HG02588 (cell line): ENCODE measurements around the gene R3HDM2.

Experiments used
- ATAC-seq: cut with Tn5 transposase; IDR thresholded peaks from one replicate; pipeline ENCODE4 v1.9.1; 2021; ENCODE audit warnings: mild to moderate bottlenecking, moderate library complexity; ENCODE audit not compliant: unreplicated experiment

Gene R3HDM2

DNA sequence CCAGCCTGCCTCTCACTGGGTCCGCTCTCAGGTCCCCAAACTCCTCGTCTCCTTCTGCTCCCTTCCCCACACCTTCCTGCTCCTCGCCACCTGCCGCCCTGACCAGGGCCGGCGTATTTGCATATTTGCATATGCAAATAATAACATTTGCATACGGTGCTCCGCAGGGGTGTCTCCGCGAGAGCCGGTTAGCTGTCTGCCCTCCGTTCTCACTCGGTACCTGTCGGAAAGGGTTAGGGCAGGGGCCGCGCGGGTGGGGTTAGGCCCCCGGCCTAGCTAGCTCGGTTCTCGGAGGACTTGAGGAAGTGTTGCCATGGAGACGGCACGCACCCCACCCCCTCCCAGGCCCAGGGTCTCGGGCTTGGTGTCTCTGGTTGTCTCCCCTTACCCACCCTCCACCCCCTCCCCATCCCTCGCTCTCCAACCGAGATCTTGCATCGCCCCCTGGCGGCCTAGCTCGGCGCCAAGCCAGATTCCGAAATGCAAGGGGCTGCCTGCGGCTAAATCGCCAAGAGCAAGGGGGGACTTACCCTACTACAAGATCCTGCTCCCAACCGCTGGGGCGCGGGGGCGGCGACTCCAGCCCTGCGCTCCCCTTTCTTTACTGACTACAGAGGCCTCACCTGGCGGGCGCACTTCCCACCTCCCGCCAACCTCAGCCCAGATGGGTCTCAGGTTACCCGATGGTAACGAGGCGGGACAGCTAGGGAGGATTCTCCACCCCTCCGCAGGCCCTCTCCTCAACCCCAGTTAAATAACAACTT, 188.0 kb downstream of the R3HDM2 start:
- ATAC-seq: no peak

DNA sequence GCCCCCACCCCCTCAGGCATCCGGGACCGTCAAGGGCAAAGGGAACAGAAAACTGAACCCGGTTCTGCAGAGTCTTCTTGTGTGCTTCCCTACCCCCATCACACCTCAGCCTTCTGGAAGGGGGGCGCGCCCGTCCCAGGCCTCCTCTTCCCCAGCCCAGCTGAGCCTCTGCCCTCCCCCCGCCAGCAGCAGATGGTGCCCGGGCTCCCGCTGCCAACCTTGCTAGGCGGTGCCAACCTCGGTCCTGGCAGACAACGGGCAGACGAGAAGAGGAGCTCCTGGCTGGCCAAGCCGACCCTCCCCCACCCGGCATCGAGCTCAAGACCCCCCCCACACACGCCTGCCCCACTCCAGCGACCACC, 188.5 kb downstream of the R3HDM2 start:
- ATAC-seq: no peak

DNA sequence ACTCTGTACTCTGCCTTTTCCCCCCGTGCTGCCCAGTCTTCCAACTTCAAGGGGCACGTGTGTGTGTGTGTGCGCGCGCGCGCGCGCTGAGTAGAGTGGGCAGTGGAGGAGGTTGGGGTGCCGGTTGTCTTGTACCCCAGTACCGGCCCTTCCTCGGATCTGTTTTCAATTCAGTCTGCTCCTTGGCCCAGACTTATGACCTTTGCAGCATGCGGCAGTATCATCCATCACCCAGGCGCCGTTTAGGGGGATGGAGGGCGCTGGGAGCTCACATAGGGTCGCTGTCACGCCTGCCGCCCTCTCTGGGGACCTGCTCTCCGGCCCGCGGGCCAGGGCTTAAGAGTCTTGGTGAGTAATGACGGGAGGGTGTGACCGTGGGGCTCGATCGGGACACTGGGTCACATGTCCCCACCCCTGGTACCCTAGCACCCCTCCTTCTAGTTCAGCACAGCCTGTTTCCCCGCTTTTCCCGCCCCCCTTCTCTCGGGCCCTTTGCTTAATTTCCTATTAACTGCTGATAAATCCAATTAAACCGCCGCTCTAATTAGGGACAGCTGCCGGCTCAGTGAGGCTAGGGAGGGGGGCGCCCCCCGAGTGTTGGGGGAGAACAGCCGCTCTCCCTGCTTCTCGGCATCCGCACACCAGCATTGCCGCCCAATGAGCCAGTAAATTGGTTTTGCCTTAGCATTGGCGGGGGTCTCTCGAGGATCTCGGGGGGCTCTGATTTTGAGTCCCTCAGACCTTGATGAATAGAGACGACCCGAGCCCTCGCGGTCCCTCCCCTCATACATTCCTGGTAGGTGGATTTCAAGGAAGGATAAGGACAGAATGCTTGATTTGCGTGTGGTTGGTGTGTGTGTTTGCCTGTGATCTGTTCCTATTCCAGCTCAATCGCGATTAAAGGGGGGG, 189.2 kb downstream of the R3HDM2 start:
- no peak for ATAC-seq

DNA sequence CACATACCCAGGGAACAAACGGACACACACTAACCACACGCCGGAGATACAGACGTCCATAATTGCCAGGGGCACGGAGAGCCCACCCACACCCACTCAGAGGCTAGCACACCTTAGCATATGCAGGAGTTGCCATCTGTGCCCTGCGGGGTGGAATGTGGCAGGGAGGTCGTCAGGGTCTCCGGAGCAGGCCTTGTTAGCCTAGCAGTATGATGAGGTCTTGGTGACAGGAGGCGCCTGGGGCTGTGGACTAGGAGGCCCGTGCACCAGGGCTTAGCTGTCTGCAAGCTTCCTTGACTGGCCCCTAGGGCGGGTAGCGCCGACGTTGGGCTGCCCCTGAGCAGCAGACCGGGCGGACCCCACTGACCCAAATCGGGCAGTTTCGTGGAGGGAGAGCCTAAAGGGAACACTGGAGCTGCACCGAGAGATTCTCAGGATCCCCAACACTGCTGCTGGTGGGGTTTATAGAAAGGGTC, 189.9 kb downstream of the R3HDM2 start:
- no peak for ATAC-seq

DNA sequence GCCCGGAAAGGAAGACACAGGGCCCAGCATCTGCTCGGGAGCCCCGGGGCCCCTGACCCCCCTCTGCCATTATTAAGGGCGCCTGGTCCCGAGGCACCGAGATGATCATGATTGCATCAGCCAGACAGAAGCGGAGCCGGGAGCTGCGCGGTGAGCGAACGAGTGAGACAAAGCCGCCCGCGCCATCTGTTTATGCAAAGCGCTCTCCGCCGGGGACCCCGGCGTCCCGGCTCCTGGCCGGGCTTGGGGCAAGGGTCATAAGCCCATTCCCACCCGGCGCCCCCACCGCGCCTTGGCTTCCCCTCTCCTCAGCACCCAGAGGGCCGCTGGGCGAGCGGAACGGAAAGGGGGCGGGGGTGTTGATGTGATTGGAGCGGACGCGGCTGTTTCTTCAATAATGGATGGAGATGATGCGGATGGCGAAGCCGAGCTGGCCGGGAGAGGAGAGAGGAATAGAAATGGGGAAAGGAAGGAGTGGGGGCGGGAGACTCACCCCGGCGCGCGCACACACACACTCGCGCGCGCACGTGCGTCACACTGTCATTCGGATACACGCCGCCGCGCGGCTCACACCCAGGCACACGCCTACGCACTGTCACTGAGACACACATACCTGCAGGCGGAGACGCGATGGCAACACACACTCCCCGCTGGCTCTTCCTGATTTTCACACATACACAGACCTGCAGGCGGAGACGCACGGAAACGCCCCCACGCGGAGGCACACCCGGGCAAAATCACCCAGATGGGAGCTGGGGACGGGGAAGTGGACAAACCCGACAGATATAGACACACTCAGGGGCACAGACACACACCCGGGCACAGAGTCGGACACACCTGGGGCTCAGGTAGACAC, 190.5 kb downstream of the R3HDM2 start:
- no peak for ATAC-seq

DNA sequence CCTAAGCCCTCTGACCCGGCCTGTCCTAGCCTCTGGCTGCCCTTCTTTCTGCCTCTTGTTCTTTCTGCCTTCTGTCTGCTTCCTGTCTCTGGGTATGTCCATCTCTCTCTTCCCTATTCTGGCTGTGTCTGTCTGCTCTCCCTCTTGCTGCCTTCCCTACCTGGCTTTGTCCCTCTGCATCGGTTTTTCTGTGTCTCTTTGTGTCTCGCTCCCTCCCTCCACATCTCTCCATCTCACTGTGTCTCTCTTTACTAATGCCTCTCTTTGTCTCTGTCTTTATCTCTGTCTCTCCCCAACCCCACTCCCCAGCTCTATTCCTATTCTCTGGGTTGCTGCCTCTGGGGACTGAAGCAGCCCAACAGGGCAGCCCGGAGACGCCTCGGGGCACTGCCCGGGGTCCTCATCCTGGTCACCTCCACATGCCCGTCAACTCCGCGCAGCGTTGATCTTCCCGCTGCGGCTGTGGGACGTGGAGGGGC, 191.2 kb downstream of the R3HDM2 start:
- ATAC-seq: no peak

DNA sequence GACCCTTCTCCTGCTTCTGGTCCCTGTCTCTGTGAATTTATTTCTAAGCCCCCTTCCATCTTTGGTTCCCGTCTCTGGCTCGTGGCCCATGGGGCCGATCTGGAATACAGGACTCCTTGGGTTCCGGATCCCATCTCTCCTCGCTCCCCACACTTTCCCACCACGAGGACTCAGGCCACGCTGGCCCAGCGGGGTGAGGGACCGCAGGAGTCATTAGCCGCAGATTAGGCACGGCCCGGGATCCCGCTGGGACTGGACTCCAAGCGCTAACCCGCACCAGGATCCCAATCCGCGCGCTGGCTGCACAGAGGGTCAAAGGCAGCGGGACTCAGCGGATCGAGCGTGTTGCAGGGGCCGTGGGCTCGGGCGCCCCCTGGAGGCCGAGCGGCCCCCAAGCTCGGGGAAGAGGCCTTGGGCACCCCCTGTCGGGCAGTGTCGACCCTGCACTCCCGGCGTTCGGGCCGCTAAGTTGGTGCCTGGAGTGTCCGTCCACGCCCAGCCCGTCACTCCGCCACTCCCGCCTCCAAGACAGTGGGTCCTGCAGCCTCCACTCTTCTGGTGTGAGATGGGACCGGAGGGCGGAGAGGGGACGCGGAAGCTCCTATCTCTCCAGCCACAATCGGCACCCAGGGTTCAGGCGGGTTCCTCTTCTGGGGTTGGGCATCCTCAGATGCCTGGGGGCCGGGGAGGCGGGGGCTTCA, 191.8 kb downstream of the R3HDM2 start:
- ATAC-seq: peak; percentile 49

DNA sequence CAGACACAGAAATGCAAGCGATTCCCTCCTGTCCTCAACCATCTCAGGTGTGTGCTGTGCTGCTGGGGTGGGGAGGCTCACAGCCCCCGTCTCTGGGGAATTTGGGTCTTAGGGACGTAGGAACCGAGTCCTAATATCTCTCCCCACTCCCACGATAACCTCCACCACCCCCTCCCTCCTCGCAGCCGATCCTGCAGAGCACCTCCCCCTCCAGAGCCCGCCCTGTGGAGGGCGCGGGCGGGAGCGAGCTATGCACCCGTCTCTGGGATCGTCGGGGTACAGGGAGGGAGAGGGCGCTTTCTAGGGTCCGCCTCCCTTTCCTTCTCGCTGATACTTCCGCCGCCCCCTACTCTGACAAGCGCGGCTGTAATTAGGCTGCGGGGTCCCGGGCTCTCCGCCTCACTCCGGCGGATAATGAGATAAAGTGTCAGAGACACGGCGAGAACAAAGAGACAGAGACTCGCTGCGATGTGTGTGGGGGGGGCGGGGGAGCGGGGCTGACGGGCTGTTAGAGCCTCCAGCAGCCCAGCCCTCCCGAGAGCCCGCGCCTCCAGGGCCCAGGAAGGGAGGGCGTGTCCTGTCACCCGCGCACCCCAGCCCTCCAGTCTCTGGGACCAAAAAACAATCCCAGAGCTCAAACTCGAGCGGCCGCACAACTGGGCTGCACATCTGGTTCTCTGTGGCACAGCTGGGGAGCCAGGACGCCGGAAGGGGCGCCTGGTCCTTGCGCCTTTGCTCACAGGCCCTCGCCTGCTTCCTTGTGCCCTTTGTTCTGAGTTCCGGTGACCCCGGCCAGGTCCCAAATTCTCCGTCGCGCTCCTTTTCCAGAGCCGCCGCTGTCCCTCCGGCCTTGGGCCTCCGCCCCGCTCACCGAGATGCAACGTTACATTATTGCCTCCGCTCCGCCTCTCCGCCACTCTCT, 192.7 kb downstream of the R3HDM2 start:
- ATAC-seq: no peak

DNA sequence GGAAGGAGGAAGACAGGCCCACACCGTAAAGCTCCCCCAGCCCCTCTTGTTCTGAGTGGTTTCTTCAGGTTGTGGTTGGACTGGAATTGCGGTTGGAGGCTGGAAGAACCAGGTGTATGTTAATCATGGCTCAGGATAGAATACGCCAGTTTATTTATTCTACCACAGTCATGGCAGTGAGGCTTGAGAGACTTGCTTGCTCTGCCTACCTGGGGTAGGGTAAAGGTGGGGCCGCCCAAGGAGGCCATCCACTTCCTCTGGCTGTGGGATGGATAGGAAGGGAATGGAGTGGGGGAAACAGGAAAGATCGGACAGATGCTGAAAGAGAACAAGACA, 193.3 kb downstream of the R3HDM2 start:
- no peak for ATAC-seq

DNA sequence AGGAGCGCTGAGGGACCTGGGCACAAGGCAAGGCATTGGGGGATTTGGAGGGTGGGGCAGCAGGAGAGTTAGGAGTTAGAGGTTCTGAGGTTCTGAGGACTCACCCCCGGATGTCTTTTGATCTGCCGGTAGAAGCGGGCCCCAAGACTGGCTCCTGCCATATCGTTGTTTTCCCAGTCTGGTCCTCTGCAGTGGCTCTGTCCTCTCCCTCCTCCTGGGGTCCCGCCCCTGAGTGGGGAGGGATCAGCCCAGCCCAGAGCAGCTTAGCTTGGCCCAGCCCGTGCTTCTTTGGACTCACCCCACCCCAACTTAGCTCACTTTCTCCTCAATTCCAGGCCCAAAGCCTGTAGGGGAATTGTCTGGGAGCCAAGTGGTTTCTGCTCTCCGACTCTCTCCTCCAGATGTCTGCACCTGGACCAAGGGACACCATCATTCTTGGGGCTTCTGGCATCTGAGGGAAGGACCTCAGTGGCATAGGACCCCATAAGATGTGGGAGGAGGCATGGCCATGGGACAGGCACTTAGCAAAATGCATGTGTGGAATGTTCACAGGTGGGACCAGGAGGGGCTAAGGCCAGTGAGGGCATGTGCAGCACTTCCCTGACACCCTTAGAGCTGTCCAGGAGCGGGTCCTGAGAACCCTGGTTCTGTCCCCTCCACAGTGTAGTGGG, 193.8 kb downstream of the R3HDM2 start:
- ATAC-seq: no peak

DNA sequence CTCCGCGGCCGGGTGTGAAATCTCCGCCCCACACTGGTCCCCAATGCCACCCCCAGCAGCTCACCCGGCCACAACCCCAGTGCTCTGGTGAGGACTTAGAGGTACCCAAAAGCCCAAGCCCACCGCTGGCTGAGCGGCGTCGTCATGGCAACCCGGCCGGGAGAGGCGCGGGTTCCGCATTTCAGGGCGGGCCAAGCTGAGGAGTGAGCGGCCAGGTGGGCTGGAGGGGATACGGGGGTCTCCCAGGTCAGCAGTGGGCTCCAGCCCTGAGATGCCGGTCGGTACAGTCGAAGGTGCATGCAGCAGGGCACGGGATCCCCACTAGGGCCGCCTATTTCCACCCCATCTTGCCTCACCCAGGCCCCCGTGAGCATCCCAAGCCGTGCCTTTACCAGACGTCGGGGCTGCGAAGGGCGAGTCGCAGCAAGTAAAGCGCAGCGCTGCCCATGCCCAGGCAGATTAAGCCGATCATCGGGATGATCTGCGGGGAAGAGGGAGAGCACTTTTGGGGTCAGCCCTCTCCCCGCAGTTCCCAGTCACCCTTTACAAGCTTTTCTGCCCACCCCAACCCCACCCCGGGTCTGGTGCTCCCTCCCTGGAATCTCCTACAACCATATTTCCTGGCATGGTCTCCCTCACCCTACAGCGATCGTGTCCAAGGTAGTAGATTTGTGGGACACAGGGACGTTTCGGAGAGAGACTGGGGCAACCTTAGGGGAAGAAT, 194.5 kb downstream of the R3HDM2 start:
- no peak for ATAC-seq

DNA sequence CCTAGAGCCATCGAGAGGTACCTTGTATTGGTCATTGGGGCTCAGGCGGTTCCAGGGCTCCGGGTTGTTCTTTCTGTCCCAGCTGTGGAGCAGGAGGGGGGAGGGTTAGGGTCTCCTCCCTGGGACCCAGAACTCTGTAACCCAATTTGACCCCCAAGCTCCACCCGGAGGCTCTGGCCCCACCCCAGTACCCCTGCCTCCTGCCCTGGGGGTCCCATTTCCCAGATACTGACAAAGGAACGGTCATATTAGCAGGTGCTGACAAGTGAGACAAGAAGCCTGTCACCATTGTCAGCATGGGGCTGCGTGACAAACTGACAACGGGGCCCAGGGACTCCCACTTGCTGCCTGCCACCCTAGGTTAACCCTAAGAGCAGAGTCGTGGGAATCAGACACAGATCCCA, 195.1 kb downstream of the R3HDM2 start:
- ATAC-seq: no peak

DNA sequence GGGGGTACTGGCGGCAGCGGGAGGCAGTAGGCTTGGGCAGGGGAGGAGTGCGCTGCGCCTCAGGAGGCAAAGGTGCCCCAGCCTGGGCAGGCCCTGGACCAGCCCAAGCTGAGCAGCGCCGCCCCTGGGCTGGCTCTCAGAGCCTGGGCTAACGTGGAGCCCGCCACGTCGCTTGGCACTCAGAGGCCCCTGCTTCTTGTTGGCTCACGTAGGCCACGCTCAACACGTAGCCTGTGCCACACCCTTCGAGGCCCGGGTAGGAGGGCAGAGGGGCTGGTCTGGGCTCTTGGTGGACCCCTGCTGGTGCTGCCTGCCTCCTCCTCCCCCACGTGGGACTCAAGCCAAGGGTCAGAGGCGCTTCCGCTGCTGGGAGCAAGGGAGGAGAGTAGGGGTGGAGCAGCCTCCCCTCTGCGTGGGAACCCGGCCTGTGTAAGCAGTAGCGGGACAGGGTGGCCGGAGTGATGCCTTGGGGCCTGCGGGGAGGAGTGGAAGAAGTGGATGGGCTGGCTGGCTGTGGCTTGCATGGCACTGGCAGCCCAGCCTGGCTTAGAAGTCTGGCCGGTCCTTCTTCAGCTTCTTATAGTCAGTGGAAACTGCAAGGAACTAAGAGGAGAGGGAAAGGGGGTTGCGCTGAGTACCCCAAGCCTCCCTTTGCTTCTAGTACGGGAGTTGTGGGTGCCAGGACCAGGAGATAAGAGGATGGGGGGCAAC, 195.7 kb downstream of the R3HDM2 start:
- no peak for ATAC-seq

DNA sequence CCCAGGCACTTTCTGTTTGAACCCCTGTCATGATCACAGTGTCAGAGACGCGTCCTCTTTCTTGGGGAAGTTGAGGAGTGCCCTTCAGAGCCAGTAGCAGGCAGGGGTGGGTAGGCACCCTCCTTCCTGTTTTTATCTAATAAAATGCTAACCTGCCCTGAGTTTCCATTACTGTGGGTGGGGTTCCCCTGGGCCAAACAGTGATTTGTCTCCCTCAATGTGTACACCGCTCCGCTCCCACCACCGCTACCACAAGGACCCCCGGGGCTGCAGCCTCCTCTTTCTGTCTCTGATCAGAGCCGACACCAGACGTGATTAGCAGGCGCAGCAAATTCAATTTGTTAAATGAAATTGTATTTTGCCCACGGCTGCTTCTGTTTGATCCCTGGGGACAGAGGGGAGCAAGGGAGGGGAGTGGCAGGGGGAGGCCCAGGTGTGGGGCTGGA, 196.2 kb downstream of the R3HDM2 start:
- ATAC-seq: no peak

DNA sequence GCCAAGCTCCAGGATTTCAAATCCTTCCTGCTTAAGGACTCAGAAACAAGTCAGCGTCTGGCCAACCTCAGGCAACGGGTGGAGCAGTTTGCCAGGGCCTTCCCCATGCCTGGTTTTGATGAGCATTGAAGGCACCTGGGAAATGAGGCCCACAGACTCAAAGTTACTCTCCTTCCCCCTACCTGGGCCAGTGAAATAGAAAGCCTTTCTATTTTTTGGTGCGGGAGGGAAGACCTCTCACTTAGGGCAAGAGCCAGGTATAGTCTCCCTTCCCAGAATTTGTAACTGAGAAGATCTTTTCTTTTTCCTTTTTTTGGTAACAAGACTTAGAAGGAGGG, 196.6 kb downstream of the R3HDM2 start:
- ATAC-seq: no peak

DNA sequence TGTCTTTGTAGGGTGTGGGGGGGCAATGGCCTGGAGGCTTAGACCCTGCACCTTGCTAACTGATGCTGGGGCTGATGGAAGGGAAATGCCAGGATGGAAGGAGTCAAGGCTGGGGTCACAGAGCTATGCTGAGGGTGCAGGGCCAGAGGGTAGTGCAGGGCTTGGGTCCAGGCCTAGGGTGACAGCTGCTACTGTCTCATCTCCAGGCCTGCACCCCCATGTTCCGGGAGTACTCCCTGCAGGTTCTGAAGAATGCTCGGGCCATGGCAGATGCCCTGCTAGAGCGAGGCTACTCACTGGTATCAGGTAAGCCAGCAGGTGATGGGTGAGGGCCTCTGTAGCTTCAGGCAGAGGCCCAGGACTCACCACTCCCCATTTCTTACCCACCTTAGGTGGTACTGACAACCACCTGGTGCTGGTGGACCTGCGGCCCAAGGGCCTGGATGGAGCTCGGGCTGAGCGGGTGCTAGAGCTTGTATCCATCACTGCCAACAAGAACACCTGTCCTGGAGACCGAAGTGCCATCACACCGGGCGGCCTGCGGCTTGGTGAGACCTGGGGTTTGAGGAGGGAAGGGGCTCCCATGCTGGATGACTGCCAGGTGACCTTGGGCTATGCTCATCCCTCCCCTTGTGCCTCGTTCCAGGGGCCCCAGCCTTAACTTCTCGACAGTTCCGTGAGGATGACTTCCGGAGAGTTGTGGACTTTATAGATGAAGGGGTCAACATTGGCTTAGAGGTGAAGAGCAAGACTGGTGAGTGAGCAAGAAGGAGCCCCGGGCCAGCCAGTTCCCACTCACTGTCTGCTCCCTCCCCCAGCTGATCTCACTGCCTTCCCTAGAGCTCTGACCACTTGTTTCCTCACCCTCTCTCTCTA, 197.2 kb downstream of the R3HDM2 start:
- ATAC-seq: no peak
